Caco-2 (cell line): ENCODE results near the gene PFDN6. TPM values are rescaled to one million over a fixed set of nuclear protein-coding genes. Genes with fewer than 3 reads are reported as not detected.
A peak's percentile ranks its signal among the peaks of the same experiment; 100 is the strongest.

Experiments
- BruUV-seq: library from RNA; stranded (reverse); fragments of 400-500 nt; replicated peaks from 2 replicates; lab custom pipeline; 2021; lab: Mats Ljungman, UMichigan
- CTCF ChIA-PET: fragments of 300-600 bp; sonication (Branson Sonifier 250); formaldehyde crosslinking; loops from one replicate; lab custom pipeline; 2022; ENCODE audit warnings: antibody characterized with exemption; lab: Charles Lee
- POLR2A ChIA-PET: fragments of 300-600 bp; sonication (Branson Sonifier 250); formaldehyde crosslinking; loops from one replicate; lab custom pipeline; 2022; ENCODE audit warnings: antibody characterized with exemption; lab: Charles Lee
- DNase-seq, 2 experiments: peaks; one replicate each; pipeline versions ENCODE4 v3.0.0 to v3.0.0-alpha.2; 2020 to 2022
- H3K27me3 ChIP-seq: replicated peaks from 2 replicates; pipeline ENCODE4 v1.6.0; 2011; ENCODE audit warnings: low read length; ENCODE audit not compliant: control insufficient read depth, insufficient read depth
- H3K36me3 ChIP-seq: 2 replicates; pipeline ENCODE4 v1.5.1; 2011; ENCODE audit warnings: low read length; ENCODE audit not compliant: control insufficient read depth, insufficient read depth
- H3K4me1 ChIP-seq: fragments of 250-450 bp; sonication (Bioruptor Pico); 2 replicates; pipeline ENCODE4 v1.5.1; 2020; ENCODE audit warnings: mild to moderate bottlenecking
- H3K4me3 ChIP-seq: 2 replicates; pipeline ENCODE4 v1.5.1; 2011; ENCODE audit warnings: low read depth, mild to moderate bottlenecking, control low read depth, low read length
- H3K9me3 ChIP-seq: fragments of 250-450 bp; sonication (Bioruptor Pico); 2 replicates; pipeline ENCODE4 v1.5.1; 2020; ENCODE audit warnings: mild to moderate bottlenecking, moderate library complexity
- H3K27ac Mint-ChIP-seq: one replicate; pipeline ENCODE4 v1.8.0; 2022; ENCODE audit warnings: mixed read lengths; ENCODE audit not compliant: unreplicated experiment
- H3K27me3 Mint-ChIP-seq: one replicate; pipeline ENCODE4 v1.8.0; 2022; ENCODE audit warnings: mixed read lengths; ENCODE audit not compliant: insufficient read depth, unreplicated experiment
- H3K36me3 Mint-ChIP-seq: one replicate; pipeline ENCODE4 v1.8.0; 2022; ENCODE audit warnings: mild to moderate bottlenecking, mixed read lengths; ENCODE audit not compliant: insufficient read depth, unreplicated experiment
- H3K4me1 Mint-ChIP-seq: one replicate; pipeline ENCODE4 v1.8.0; 2022; ENCODE audit warnings: low read depth, mixed read lengths; ENCODE audit not compliant: unreplicated experiment
- H3K4me3 Mint-ChIP-seq: one replicate; pipeline ENCODE4 v1.8.0; 2022; ENCODE audit warnings: mild to moderate bottlenecking, moderate library complexity, mixed read lengths; ENCODE audit not compliant: unreplicated experiment
- H3K9me3 Mint-ChIP-seq: one replicate; pipeline ENCODE4 v1.8.0; 2022; ENCODE audit warnings: mixed read lengths; ENCODE audit not compliant: unreplicated experiment
- intact Hi-C: fragments of 100-400 bp; cut with micrococcal nuclease; formaldehyde crosslinking; loops from one replicate; pipeline ENCODE4 v1.10.0; 2022; ENCODE audit not compliant: unreplicated experiment
- total RNA-seq: library from RNA; stranded (reverse); gene quantifications from 2 replicates; pipeline ENCODE4 v1.2.3, GENCODE V29; 2022
- TF ChIP-seq, protein P1 (sequence below), 2 experiments: fragments of 200-600 bp in 1 of 2; IDR thresholded peaks; 1 replicate in 1 of 2; 2 replicates in 1 of 2; pipeline versions ENCODE4 v1.5.1 to v1.8.0; 2011 to 2022; ENCODE audit warnings: antibody characterized with exemption in 1 of 2, control low read depth in 1 of 2, inconsistent platforms in 1 of 2, low read depth in 1 of 2, low read length in 1 of 2, mild to moderate bottlenecking in 1 of 2, moderate library complexity in 1 of 2; ENCODE audit not compliant: insufficient read depth in 1 of 2, severe bottlenecking in 1 of 2, unreplicated experiment in 1 of 2

Gene PFDN6
- total RNA-seq, 1 experiment from 2014 or later = 65.9 TPM

GRCh38 chr6:33278392-33278741 lies 11.0 kb upstream of the PFDN6 start:
- TF ChIP-seq, protein P1, sequence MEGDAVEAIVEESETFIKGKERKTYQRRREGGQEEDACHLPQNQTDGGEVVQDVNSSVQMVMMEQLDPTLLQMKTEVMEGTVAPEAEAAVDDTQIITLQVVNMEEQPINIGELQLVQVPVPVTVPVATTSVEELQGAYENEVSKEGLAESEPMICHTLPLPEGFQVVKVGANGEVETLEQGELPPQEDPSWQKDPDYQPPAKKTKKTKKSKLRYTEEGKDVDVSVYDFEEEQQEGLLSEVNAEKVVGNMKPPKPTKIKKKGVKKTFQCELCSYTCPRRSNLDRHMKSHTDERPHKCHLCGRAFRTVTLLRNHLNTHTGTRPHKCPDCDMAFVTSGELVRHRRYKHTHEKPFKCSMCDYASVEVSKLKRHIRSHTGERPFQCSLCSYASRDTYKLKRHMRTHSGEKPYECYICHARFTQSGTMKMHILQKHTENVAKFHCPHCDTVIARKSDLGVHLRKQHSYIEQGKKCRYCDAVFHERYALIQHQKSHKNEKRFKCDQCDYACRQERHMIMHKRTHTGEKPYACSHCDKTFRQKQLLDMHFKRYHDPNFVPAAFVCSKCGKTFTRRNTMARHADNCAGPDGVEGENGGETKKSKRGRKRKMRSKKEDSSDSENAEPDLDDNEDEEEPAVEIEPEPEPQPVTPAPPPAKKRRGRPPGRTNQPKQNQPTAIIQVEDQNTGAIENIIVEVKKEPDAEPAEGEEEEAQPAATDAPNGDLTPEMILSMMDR (IDR thresholded peaks at IDR 0.05; ENCODE audit: insufficient read depth in 1 of 2, low read depth in 1 of 2, low read length in 1 of 2, severe bottlenecking in 1 of 2, unreplicated experiment in 1 of 2) = no peak
- Mint-ChIP-seq H3K36me3 (peaks cover 73% of the 10 kb centered on the region), H3K27ac (no peak overlapping the region), H3K9me3 (no peaks in the 10 kb centered on the region), H3K27me3 (no peaks in the 10 kb centered on the region), H3K4me3 (no peak overlapping the region), H3K4me1 (peaks cover 14% of the 10 kb centered on the region)
- ChIA-PET CTCF (interaction anchor here (1.5 to 2.6 kb wide), 4 partner anchors 11 to 148 kb away, joined by 4 to 8 read pairs (median 8); partner anchors contain the start of genes PFDN6, RGL2 and WDR46), POLR2A (interaction anchor here (3.0 kb wide), 1 partner anchor 11 kb away, joined by 10 read pairs; the partner anchor contains the start of genes PFDN6 and WDR46)
- Histone ChIP-seq H3K9me3 (no peaks in the 10 kb centered on the region), H3K27me3 (no peaks in the 10 kb centered on the region), H3K4me1 (peaks cover 13% of the 10 kb centered on the region), H3K36me3 (peaks cover 5% of the 10 kb centered on the region), H3K4me3 (no peak overlapping the region)
- intact Hi-C loops = no loop called here
- DNase-seq = no peak
- BruUV-seq = no TSS peak

GRCh38 chr6:33278810-33279209 lies 10.6 kb upstream of the PFDN6 start:
- DNase-seq = no peak
- Mint-ChIP-seq H3K27ac (no peak overlapping the region), H3K27me3 (no peaks in the 10 kb centered on the region), H3K4me1 (peaks cover 10% of the 10 kb centered on the region), H3K4me3 (no peak overlapping the region), H3K9me3 (no peaks in the 10 kb centered on the region), H3K36me3 (peaks cover 68% of the 10 kb centered on the region)
- TF ChIP-seq, protein P1 (IDR thresholded peaks at IDR 0.05; ENCODE audit: insufficient read depth in 1 of 2, low read depth in 1 of 2, low read length in 1 of 2, severe bottlenecking in 1 of 2, unreplicated experiment in 1 of 2) = no peak
- H3K9me3 ChIP-seq = no peaks in the 10 kb centered on the region
- intact Hi-C loops = no loop called here
- peaks cover 8% of the 10 kb centered on the region for H3K4me1 ChIP-seq
- no peak overlapping the region for H3K4me3 ChIP-seq
- CTCF ChIA-PET = interaction anchor here (0.5 to 2.6 kb wide), 4 partner anchors 19 to 156 kb away, joined by 3 to 8 read pairs (median 6); partner anchors contain the start of gene RGL2
- no TSS peak for BruUV-seq
- H3K27me3 ChIP-seq = no peaks in the 10 kb centered on the region
- POLR2A ChIA-PET = interaction anchor here (3.0 kb wide), 1 partner anchor 10 kb away, joined by 10 read pairs; the partner anchor contains the start of genes PFDN6 and WDR46
- H3K36me3 ChIP-seq = peaks cover 5% of the 10 kb centered on the region

- Mint-ChIP-seq H3K9me3 (no peaks in the 10 kb centered on the region), H3K4me1 (peaks cover 7% of the 10 kb centered on the region), H3K36me3 (peaks cover 68% of the 10 kb centered on the region), H3K4me3 (no peak overlapping the region), H3K27ac (peak overlapping the region; percentile 33), H3K27me3 (no peaks in the 10 kb centered on the region)
- TF ChIP-seq, protein P1 (IDR thresholded peaks at IDR 0.05; ENCODE audit: insufficient read depth in 1 of 2, low read depth in 1 of 2, low read length in 1 of 2, severe bottlenecking in 1 of 2, unreplicated experiment in 1 of 2) = no peak
- CTCF ChIA-PET = interaction anchor here (0.5 to 2.6 kb wide), 7 partner anchors 10 to 336 kb away, joined by 3 to 8 read pairs (median 4); partner anchors contain the start of genes PFDN6, RGL2 and WDR46
- DNase-seq = no peak
- peaks cover 3% of the 10 kb centered on the region for H3K4me1 ChIP-seq
- H3K9me3 ChIP-seq = no peaks in the 10 kb centered on the region
- BruUV-seq = TSS peak; percentile 42
- intact Hi-C loops = no loop called here
- H3K4me3 ChIP-seq = no peak overlapping the region
- H3K27me3 ChIP-seq = no peaks in the 10 kb centered on the region
- POLR2A ChIA-PET = interaction anchor here (0.6 to 3.0 kb wide), 2 partner anchors 10 to 131 kb away, joined by 3 to 10 read pairs; partner anchors contain the start of genes PFDN6 and WDR46
- H3K36me3 ChIP-seq = peaks cover 5% of the 10 kb centered on the region
Measured at GRCh38 chr6:33279257-33279695, 10.1 kb upstream of the PFDN6 start.
